AG10803 (cell line): ENCODE measurements around the gene GSTK1.

Source experiments
- DNase-seq: peaks from one replicate; pipeline ENCODE4 v3.0.0; 2010; ENCODE audit warnings: low read depth
- H3K4me3 ChIP-seq: 2 replicates; pipeline ENCODE4 v1.5.1; 2011; ENCODE audit warnings: mild to moderate bottlenecking, low read length, control low read depth
- TF ChIP-seq, protein P1 (sequence below): conservative IDR thresholded peaks from 2 replicates; pipeline ENCODE4 v1.5.1; 2011; ENCODE audit warnings: mild to moderate bottlenecking, low read length, control low read depth, inconsistent platforms

GSTK1 gene

GRCh38 chr7:143299840-143300239 is 36.6 kb downstream of the GSTK1 start:
- TF ChIP-seq, protein P1, sequence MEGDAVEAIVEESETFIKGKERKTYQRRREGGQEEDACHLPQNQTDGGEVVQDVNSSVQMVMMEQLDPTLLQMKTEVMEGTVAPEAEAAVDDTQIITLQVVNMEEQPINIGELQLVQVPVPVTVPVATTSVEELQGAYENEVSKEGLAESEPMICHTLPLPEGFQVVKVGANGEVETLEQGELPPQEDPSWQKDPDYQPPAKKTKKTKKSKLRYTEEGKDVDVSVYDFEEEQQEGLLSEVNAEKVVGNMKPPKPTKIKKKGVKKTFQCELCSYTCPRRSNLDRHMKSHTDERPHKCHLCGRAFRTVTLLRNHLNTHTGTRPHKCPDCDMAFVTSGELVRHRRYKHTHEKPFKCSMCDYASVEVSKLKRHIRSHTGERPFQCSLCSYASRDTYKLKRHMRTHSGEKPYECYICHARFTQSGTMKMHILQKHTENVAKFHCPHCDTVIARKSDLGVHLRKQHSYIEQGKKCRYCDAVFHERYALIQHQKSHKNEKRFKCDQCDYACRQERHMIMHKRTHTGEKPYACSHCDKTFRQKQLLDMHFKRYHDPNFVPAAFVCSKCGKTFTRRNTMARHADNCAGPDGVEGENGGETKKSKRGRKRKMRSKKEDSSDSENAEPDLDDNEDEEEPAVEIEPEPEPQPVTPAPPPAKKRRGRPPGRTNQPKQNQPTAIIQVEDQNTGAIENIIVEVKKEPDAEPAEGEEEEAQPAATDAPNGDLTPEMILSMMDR = peak; percentile 49
- no peak for DNase-seq
- no peak overlapping the region for H3K4me3 ChIP-seq

DNA sequence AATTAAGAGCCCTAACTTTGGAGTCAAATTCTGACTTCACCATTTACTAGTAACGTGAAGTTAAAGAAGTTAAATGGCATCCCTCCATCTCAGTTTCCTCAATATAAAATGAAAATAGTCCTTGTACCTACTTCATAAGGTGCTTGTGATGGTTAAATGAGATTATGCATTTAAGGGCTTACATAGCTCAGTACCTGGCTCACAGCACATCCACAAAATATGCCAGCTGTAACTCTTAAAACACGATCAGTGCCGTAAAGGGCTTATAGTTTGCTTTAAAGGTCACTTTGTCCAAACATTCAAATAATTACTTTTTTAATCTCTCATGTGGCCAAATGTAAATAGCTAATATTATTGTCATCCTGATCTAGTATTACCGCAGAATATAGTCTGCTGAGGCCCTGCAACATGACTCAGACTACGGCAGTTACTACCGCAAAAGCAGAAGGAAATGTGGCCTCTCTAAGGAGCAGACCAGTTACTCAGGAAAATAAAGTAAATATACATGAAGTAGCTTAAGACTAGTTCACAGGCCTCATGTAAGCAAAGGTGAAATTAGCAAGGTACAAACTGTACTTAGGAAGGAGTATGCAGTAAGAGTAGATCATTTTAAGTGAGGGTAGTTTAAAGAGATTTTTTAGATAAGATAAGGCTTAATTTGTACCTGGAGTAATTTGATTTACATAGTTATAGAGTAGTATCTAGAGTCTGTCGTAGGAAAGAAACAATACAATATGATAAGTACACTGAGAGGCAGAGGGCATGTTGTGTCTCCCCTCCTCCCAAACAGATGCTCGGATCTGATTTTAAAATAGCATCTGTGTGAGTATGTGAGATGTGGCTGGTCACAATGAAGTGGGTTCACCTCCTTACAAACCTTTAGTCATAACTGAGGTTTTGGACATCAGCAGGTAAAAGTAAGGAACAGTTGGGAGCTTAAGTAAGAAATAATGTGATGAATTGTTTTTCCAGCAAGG is 38.0 kb downstream of the GSTK1 start:
- no peak for DNase-seq
- no peak overlapping the region for H3K4me3 ChIP-seq
- TF ChIP-seq, protein P1 = no peak

GRCh38 chr7:143303733-143304132 is 40.5 kb downstream of the GSTK1 start:
- H3K4me3 ChIP-seq = no peak overlapping the region
- TF ChIP-seq, protein P1 = no peak
- DNase-seq = no peak

GRCh38 chr7:143304938-143305337 is 41.7 kb downstream of the GSTK1 start:
- no peak for DNase-seq
- TF ChIP-seq, protein P1 = no peak
- no peak overlapping the region for H3K4me3 ChIP-seq

DNA sequence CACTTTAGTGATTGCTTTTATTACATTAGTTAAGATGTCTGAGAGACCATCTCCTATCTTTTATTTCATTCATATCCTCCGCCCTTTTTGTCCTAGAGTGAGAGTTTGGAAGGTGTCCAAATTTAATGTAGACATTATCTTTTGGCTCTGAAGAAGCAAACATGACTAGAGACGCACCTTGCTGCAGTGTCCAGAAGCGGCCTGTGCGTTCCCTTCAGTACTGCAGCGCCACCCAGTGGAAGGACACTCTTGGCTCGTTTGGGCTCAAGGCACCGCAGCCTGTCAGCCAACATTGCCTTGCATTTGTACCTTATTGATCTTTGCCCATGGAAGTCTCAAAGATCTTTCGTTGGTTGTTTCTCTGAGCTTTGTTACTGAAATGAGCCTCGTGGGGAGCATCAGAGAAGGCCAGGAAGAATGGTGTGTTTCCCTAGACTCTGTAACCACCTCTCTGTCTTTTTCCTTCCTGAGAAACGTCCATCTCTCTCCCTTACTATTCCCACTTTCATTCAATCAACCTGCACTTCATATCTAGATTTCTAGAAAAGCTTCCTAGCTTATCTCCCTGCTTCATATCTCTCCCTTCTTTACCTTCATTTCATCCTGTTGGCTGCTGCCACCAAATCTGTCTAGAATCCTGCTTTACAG is 42.3 kb downstream of the GSTK1 start:
- TF ChIP-seq, protein P1 = peak; percentile 64
- peak; percentile 31 for DNase-seq
- no peak overlapping the region for H3K4me3 ChIP-seq

- TF ChIP-seq, protein P1 = no peak
- H3K4me3 ChIP-seq = no peak overlapping the region
- DNase-seq = no peak
These were observed 45.4 kb downstream of the GSTK1 start for GRCh38 chr7:143308632-143309031.
